GM18951 (cell line): ENCODE results near the gene H3-3A.
"Not testable (repeated sequence)": the region's sequence is repeated elsewhere in the genome, so short reads cannot be mapped to it uniquely, and the experiment has no call there.

ENCODE experiments used
- POLR2A ChIP-seq: IDR thresholded peaks from 4 replicates; pipeline ENCODE4 v1.6.1; 2011; ENCODE audit warnings: mild to moderate bottlenecking; ENCODE audit not compliant: insufficient read length, insufficient read depth; ENCODE audit errors: extremely low read depth
- in situ Hi-C: fragments of 300-500 bp; cut with MboI; formaldehyde crosslinking; loops from one replicate; pipeline ENCODE4 v1.12.0; 2022; ENCODE audit warnings: low sequenced_read_pairs, mixed read lengths, inconsistent platforms; ENCODE audit not compliant: unreplicated experiment

Gene H3-3A

GRCh38 chr1:226085675-226086285 lies 23.3 kb downstream of the H3-3A start:
- in situ Hi-C loops, result no loop called here
- no peak for TF ChIP-seq POLR2A

- in situ Hi-C loops, result no loop called here
- no peak for TF ChIP-seq POLR2A
Observed at GRCh38 chr1:226086776-226087175, 24.3 kb downstream of the H3-3A start.

- TF ChIP-seq POLR2A, result no peak
Observed at GRCh38 chr1:226091461-226091860, 28.9 kb downstream of the H3-3A start.

GRCh38 chr1:226092048-226092820 lies 29.7 kb downstream of the H3-3A start:
- in situ Hi-C loops, result not testable (repeated sequence)

More at GRCh38 chr1:226091461-226091860, 28.9 kb downstream of the H3-3A start:
- in situ Hi-C loops, result no loop called here

GRCh38 chr1:226092965-226093364 lies 30.4 kb downstream of the H3-3A start:
- in situ Hi-C loops, result no loop called here

GRCh38 chr1:226093621-226094020 lies 31.1 kb downstream of the H3-3A start:
- TF ChIP-seq POLR2A, result no peak
- in situ Hi-C loops, result no loop called here

More at GRCh38 chr1:226092965-226093364, 30.4 kb downstream of the H3-3A start:
- no peak for TF ChIP-seq POLR2A

- in situ Hi-C loops, result no loop called here
Observed at GRCh38 chr1:226094451-226094850, 31.9 kb downstream of the H3-3A start.

GRCh38 chr1:226095286-226095685 lies 32.8 kb downstream of the H3-3A start:
- in situ Hi-C loops, result no loop called here
- TF ChIP-seq POLR2A, result no peak

More at GRCh38 chr1:226094451-226094850, 31.9 kb downstream of the H3-3A start:
- TF ChIP-seq POLR2A, result no peak

- TF ChIP-seq POLR2A, result no peak
- in situ Hi-C loops, result no loop called here
Observed at GRCh38 chr1:226097866-226098625, 35.5 kb downstream of the H3-3A start.

GRCh38 chr1:226098870-226099835 lies 36.6 kb downstream of the H3-3A start:
- in situ Hi-C loops, result no loop called here

GRCh38 chr1:226100436-226101391 lies 38.2 kb downstream of the H3-3A start:
- in situ Hi-C loops, result no loop called here
- no peak for TF ChIP-seq POLR2A

More at GRCh38 chr1:226098870-226099835, 36.6 kb downstream of the H3-3A start:
- TF ChIP-seq POLR2A, result no peak
